ENCODE data around the gene CA12.
"Not testable (repeated sequence)": the region's sequence is repeated elsewhere in the genome, so short reads cannot be mapped to it uniquely, and the experiment has no call there.

Gene CA12

DNA sequence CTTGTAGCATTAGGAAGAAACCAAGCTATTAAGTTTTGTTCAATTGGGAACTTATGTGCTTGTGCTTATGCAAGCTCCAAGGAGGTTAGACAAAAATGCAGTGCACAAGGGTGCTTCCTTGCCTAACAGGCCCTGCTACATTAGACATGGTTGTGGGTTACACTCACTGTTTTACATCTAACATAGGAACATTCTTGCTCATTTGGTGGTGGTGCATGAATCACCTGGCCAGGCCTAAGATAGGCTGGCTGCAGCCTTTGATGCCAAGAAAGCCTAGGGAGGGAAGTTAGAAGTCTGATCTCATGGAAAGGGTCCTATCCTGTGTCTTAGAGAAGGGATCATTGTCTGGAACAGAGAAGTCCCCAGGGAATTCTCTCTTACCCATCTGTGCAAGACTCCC lies 43.5 kb downstream of the CA12 start:
- no peak for DNase-seq (ENCODE audit: low read depth in 2 of 2)

DNA sequence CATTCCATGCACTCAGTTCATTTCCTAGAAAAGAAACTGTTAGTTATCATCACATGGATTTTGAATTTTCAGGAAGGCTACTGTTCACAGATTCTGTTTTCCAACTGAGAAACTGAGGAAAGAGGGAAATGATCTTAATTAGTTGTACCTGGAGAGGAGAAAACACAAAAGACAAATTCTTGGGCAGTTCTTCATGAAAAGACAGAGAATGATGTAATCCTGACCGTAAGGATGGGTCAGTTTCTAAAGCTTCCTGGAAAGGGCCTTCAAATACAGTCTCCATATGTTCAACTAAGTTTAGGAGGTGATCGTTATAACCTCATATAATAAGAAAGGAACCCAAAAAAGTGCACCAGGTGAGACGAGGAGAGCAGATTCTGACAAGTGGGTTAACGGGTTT lies 44.6 kb downstream of the CA12 start:
- DNase-seq (ENCODE audit: low read depth in 2 of 2), result no peak

DNA sequence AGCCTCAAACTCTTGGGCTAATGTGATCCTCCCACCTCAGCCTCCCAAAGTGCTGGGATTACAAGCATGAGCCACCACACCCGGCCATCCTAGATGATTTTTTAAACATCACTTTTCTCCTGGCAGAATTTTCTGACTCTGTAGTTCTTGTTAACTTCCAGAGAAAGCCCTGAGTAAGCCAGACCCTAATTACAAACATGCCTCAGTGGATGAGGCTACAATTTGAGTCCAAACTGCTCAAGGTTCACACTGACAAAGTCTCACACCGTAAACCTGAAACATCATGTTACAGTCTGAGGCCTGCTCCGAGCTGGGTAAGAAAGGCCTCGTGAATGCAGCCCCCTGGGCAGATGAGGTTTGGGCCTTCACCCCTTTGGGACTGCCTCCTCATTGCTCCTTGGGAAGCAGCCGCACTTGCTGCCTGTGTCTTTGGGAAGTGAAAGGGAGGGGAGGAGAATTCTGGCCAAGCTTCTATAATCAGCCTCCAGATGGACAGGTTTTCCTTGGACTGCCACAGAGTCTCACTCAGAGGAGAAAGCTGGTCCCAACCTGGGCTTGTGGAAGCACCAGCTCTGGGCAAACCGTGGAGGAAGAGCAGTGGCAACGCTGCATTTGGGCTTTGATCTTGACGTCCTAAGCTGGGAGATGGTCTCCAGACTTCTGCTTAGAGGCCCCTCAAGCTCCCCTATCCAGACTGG lies 46.0 kb downstream of the CA12 start:
- no peak for DNase-seq (ENCODE audit: low read depth in 2 of 2)

DNA sequence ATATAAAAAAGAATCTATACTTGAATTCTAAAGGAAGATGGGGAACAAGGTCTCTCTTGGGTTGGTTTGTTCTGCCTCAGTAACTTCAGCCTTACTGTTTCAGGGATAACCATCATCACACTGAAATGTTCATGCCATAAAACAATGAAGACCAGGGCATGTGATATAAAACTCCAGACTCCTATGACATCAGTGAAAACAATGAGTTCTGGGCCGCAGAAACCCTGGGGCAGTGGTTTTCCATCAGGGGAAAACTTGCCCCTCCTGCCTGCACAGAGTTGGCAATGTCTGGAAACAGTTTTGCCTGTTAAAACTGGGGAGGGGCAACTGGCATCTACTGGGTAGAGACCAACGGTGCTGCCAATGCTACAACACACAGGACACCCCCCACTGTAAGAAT lies 46.8 kb downstream of the CA12 start:
- no peak for DNase-seq (ENCODE audit: low read depth in 2 of 2)

DNA sequence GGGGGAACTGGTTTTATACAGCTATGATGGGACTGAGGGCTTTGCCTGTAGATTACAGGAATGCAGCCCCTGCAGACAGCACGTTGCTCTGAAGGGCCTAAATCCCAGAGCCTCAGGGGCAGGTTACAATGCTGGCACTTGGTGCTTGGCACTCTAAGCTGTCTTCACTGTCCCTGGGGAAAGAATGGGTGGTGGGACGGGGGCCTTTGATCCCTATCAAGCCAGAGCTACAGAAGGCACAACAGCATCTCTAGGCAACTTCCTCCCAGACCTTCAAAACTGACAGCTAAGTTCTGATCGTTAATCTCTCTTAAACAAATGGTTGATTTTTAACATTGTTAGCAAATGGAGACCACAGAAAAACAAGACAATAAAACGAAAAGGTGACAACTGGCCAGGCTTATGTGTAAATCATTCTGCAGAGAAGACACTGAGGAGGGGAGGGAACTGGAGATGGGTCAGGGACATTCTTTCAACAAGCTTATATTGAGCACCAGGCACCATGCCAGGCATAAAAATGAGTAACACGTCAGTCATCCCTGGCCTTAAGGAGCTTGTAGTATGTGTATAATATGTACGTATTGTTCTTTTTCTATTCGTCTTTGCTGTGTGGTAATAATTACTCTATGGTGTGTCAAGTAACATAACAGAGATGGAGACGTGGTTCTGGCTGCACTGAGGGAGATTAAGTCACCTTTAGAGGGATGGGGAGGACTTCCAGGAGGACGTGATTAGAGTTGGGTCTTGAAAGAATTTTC lies 49.1 kb downstream of the CA12 start:
- DNase-seq (ENCODE audit: low read depth in 2 of 2), result no peak

DNA sequence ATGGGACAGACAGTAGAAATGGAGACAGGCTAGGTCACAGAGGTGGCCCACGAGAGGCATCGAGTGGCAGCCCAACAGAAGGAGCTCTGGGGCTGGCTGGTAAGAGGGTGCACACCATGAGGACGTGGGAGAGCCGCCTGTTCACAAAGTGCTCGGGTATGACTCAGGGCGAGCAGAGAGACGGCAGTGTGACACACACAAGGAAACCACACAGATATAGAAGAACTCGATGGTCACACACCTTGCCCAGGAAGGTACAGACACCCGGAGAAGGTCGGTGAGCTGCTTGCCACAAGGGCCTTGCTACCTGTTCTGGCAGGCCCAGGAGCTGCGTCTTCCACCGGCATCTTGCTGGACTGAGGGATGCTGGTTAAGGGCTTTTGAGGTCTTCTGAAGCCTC lies 50.2 kb downstream of the CA12 start:
- DNase-seq (ENCODE audit: low read depth in 2 of 2), result no peak

DNA sequence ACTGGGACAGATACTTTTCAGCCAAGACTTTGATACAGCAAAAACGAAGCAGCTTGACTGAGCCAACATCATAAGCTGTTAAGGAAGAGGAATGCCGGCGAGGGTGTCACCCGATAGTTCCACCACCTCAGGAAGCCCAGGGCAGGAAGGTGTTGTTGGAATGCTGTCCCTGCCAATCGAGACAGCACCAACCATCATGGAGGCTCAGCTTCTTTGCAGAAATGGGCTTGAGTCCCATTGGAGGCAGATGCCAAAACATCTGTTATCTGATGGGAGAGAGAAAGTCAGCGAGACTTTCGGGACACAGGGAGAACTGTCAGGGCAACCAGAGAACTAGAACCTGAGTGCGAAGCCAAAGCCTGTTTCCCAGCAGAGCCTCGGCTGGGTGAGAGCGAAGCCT lies 50.7 kb downstream of the CA12 start:
- DNase-seq (ENCODE audit: low read depth in 2 of 2), result no peak

DNA sequence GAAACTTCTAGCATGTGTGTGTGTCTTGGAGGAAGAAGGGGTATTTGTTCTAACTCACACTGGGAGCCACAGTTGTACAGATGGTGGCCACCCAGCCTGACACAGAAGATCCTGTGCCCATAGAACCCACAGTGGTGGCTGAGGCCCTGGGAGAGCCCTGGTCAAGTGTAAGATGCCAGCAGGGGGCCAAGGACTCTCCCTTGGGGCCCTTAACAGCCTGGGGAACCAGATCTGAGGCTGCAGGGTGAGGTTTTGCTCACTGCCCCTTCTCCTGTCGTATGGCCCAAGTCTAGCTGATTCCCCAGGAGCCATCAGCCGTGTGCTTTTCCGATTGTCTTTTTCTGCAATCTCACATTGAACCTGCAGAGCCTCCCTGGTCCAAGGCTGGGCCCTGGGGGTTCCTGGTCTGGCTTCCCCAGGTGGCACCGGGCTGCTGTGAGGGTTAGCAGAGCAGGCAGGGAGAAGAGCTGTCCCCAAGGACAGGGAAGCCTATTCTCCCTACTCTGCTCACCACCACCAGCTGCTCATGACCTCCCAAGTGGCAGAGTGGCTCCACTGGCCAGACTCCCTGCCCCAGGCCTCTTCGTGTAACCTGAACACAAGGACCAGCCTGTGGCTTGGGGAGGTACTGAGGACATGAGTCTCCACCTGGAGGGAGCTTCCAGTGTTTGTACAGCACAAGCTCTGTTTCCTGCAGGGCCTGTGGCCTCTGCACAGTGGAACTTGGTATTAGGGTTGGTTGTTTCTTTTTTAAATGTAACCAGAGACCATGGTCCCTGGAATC lies 51.9 kb downstream of the CA12 start:
- DNase-seq (ENCODE audit: low read depth in 2 of 2), result no peak

DNA sequence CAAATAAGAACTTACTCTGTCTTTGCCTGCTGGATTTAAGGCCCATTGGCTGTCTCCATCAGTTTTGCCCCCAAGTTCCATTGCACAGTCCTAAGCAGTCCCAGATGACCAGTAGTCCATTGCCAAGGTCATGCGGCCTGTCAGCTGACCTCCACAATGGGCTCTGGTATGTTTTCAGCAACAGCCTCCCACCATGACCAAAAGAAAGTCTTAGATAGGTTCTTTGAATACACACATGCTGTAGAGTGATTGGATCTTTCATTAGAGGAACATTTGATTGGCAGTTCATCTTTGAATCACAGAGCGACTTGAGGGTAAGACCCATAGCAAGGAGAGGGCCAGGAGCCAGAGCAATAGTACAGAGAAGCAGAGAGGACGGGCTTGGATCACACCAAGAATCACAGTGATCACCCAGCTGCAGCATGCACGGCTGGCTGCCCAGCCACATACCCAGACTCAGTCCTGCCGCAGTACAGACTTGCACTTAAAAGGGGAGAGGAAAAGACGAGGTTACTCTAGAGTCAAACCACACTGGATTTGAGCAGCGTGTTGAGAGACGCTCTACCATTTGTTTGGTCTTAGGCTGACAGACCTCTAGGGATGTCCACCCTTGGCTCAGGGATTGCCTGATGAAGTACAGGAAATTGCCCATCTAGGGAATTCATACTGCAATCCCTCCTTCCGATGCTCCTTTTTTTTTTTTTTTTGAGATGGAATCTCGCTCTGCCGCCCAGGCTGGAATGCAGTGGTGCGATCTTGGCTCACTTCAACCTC lies 53.8 kb downstream of the CA12 start:
- DNase-seq (ENCODE audit: low read depth in 2 of 2), result no peak

DNA sequence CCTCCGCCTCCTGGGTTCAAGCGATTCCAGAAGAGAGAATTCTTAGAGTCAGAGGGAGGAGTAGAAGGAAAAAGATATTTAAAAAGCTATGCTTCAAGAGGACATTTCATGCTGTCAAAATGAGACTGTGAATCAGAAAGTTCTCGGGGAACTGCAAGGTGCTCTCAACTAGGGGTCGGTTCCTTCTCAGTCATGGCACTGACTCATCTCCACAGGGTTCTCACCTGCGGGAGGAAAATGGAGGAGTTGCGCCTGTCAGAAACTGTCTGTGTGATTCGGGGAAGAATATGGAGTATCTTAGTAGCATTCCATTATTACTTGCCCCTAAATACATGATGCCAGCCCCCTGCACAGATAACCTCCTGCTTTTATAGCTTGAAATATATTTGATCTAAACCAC lies 56.9 kb downstream of the CA12 start:
- no peak for DNase-seq (ENCODE audit: low read depth in 2 of 2)

DNA sequence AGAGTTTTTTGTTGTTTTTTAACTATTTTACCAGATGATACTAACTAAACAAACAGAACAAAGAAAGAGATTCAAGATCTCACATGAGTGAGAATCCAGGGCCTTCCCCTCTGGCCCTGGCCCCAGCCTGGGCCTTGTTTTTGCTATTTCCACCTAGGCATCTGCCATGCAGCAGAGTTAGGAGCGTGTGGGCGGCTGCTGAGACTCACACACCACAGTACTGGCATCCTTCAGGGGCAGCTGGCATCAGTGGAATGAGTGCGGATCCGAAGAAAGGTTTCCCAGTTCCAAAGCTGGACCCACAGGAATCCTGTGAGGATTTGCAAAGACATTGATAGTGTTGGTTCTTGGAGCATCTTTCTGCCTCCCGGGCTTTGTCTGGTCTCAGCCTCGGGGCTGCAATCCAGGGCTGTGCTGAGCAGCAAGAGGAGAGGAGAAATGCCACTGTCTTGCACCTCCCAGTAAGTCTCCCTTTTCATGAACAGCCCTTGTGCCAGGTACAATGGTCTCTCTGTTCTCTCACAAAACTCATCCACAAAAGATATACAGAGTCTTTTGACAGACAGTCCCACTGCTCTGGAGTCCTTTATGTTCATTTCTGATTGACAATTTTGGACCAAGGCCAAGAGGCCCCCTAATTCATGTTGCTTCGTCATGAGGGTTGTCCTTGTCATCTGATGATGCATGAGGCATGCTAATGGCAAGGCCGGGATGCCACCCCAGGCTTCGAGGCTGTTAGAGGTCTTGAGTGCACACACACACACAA lies 57.7 kb downstream of the CA12 start:
- DNase-seq (ENCODE audit: low read depth in 2 of 2), result no peak

DNA sequence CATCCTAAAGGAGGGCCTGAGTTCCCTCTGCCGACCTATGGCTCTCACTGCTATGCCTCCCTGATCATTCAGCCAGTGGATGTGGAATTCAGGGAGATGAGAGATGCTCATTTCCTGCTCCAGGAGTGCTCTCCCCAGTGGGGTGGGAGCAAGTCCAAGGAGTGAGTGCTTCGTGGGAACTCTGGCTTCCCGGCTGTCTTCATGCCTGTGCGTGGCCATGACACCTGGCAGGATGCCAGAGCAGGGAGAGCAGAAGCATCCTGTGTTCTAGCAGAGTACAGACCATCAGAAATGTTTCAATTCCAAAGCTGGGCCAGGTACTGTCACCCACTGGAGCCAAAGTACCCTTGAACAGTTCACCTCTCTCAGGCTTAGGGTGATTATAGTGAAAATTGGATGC lies 59.1 kb downstream of the CA12 start:
- no peak for DNase-seq (ENCODE audit: low read depth in 2 of 2)

DNA sequence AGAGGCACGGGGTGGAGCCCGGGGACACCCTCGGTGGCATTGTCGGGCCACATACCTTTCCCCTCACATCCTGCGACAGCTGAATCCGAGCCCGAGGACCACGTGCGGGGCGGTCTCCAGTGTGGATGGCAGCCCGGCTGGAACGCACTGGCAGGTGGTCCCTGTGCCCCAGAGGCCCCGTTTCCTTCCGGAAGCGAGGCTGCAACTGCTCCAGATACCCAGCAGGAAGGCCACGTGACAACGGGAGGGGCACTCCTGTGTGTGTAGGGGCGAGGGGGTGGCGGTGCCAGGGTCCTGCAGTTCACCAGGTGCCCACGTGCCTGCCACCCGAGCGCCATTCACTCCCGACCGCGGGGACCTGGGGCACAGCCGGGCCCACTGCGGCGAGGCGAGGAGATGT lies 60.2 kb downstream of the CA12 start:
- DNase-seq (ENCODE audit: low read depth in 2 of 2), result no peak

DNA sequence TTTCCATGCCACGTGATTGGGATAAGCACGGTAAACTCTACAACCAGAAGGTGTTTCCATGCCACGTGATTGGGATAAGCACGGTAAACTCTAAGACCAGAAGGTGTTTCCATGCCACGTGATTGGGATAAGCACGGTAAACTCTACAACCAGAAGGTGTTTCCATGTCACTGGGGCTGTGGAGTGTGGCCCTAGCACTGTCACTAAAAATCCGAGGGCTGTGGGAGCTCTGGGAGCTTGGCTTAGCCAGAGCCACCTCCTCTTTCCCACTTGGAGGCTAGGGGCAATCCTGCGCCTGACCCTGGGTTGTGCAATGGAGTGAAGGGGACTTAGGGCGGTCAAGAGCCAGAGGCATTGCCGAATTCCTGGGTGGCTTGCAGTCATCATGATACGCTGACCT lies 60.7 kb downstream of the CA12 start:
- DNase-seq (ENCODE audit: low read depth in 2 of 2), result not testable (repeated sequence)

DNA sequence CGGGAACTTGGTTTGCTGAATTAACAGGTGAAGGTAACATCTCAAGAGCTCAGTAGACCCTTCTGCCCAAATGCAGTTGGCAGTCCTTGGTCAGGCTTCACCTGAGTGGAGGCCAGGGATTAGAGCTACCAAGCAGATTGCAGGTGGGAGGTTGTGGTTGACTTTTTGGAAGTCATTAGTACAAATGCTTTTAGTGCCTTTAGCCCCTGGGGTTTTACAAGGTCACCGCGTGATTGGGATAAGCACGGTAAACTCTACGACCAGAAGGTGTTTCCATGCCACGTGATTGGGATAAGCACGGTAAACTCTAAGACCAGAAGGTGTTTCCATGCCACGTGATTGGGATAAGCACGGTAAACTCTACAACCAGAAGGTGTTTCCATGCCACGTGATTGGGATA lies 61.2 kb downstream of the CA12 start:
- not testable (repeated sequence) for DNase-seq (ENCODE audit: low read depth in 2 of 2)

DNA sequence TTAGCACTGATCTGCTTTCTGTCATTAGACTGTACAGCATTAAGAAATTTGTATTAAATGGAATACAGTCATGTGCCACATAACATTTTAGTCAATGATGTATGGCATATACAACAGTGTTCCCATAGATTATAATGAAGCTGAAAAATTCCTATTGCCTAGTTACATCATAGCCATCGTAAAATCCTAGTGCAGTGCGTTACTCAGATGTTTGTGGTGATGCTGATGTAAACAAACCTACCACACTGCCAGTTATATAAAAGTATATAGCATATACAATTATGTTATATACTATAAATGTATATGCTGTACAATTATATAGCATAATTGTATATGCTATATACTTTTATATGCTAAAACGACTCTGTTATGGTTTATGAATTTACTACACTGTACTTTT lies 62.6 kb downstream of the CA12 start:
- no peak for DNase-seq (ENCODE audit: low read depth in 2 of 2)

DNA sequence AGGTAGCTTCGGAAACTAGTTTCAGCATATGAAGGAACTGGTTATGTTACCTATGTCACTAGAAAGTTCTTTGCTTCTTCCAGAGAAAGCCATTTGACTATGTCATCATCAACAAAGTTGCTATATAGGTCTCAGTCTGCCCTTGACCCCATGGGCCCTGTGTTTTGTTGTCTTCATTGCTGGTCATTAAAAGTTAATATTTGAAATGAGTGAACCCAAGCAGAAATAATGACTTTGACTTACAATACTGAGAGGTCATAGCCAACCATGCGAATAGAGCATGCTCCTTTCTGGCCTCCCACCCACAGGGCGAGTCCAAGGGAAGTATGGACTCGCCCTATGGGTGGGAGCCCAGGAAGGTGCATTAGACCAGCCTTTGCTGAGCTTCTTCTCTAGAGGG lies 63.3 kb downstream of the CA12 start:
- DNase-seq (ENCODE audit: low read depth in 2 of 2), result no peak

DNA sequence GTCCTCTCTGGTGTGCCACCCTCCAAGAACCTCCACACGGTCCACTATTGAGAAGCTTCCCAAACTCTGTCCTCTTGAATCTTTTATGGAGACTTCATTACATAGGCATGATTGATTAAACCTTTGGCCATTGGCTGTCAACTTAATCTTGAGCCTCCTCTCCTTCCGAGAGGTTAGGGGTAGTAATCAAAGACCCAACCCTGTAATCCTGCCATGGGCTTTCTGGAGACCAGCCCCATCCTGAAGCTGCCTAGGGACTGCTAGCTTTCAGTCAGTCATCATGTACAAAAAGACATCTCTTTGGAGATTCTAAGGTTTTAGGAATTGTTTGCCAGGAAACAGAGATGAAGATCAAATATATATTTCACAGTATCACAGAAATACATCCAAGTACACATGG lies 67.2 kb downstream of the CA12 start:
- DNase-seq (ENCODE audit: low read depth in 2 of 2), result no peak

DNA sequence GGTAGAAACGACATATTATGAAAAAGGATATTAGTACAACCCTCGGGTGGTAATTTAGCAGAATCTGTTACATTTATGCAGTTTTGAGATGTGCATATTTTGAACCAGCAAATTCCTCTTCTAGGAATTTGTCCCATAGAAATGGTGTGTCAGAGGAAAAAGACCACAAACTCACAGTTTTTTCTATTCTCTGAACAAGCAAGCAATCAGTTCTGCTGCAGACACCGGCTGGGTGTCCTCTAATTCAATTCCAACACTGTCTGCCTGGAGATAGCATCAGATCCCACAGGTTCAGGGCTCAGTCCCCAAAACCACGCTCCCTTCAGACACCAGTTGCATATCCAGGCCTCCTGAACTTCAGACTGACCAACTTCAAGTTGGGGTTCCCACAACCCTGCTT lies 67.8 kb downstream of the CA12 start:
- DNase-seq (ENCODE audit: low read depth in 2 of 2), result no peak

DNA sequence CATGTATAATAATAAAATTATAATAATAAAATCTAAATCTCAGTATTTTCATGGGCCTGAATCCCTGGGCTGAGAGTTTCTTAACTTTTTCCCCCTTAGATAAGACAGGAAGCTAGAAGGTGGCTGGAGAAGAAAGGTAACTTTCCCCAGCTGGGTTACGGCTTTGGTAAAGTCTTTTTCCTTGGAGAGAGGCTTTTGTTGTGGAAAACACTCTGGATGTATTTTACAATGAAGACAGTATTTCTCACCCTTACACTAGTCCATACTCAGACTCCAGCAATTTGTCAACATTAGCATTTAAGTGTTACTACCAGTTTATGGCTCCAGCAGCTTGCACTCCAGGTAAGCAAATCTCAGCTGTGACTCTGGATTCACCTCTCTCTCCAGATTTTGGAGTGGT lies 69.4 kb downstream of the CA12 start:
- no peak for DNase-seq (ENCODE audit: low read depth in 2 of 2)

DNA sequence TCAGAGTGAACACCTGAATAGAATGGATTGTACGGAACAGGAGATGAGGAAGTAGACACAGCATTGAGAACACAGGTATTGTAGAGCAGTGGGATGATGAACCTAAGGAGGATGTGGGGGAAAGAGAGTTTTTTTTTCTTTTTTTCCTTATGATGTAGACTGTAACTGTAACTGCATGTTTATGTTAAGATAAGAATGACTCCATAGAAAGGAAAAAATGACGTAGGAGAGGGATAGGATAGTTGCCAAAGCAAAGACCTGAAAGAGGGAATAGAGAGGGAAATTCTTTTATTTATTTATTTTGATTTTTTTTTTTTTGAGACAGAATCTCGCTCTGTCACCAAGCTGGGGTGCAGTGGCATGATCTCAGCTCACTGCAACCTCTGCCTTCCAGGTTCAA lies 71.0 kb downstream of the CA12 start:
- no peak for DNase-seq (ENCODE audit: low read depth in 2 of 2)
